ENCODE data around the gene FAF1.

FAF1 gene

GRCh38 chr1:50633465-50633864, 326.6 kb downstream of the FAF1 start:
- peak; percentile 37 for DNase-seq (ENCODE audit: low read depth)
- TF ChIP-seq CTCF (IDR thresholded peaks at IDR 0.05; ENCODE audit: control insufficient read depth, extremely low read depth, insufficient read depth), result no peak
- peak overlapping the region; percentile 10 for H3K4me3 ChIP-seq (ENCODE audit: low read depth, low read length)

GRCh38 chr1:50631161-50631560, 328.9 kb downstream of the FAF1 start:
- no peak for TF ChIP-seq CTCF (IDR thresholded peaks at IDR 0.05; ENCODE audit: control insufficient read depth, extremely low read depth, insufficient read depth)
- no peak for DNase-seq (ENCODE audit: low read depth)
- H3K4me3 ChIP-seq (ENCODE audit: low read depth, low read length), result no peak overlapping the region

- no peak for DNase-seq (ENCODE audit: low read depth)
- no peak for TF ChIP-seq CTCF (IDR thresholded peaks at IDR 0.05; ENCODE audit: control insufficient read depth, extremely low read depth, insufficient read depth)
- no peak overlapping the region for H3K4me3 ChIP-seq (ENCODE audit: low read depth, low read length)
These were observed 337.8 kb downstream of the FAF1 start for GRCh38 chr1:50622259-50622658.

- peak; percentile 86 for TF ChIP-seq CTCF (IDR thresholded peaks at IDR 0.05; ENCODE audit: control insufficient read depth, extremely low read depth, insufficient read depth)
- peak; percentile 33 for DNase-seq (ENCODE audit: low read depth)
- H3K4me3 ChIP-seq (ENCODE audit: low read depth, low read length), result no peak overlapping the region
These were observed 339.3 kb downstream of the FAF1 start for GRCh38 chr1:50620680-50621329.

- no peak for DNase-seq (ENCODE audit: low read depth)
- H3K4me3 ChIP-seq (ENCODE audit: low read depth, low read length), result no peak overlapping the region
- no peak for TF ChIP-seq CTCF (IDR thresholded peaks at IDR 0.05; ENCODE audit: control insufficient read depth, extremely low read depth, insufficient read depth)
These were observed 344.9 kb downstream of the FAF1 start for GRCh38 chr1:50615036-50615750.

- H3K4me3 ChIP-seq (ENCODE audit: low read depth, low read length), result no peak overlapping the region
- TF ChIP-seq CTCF (IDR thresholded peaks at IDR 0.05; ENCODE audit: control insufficient read depth, extremely low read depth, insufficient read depth), result no peak
- no peak for DNase-seq (ENCODE audit: low read depth)
These were observed 348.4 kb downstream of the FAF1 start for GRCh38 chr1:50611675-50612074.
